ENCODE measurements around the gene ALDH1L1. TPM values are rescaled to one million over a fixed set of nuclear protein-coding genes. Genes with fewer than 3 reads are reported as not detected.
"Not testable (repeated sequence)": the region's sequence is repeated elsewhere in the genome, so short reads cannot be mapped to it uniquely, and the experiment has no call there.

The ALDH1L1 gene
- total RNA-seq, 2 donors from 2014 or later, result 0.18 to 0.34 TPM

DNA sequence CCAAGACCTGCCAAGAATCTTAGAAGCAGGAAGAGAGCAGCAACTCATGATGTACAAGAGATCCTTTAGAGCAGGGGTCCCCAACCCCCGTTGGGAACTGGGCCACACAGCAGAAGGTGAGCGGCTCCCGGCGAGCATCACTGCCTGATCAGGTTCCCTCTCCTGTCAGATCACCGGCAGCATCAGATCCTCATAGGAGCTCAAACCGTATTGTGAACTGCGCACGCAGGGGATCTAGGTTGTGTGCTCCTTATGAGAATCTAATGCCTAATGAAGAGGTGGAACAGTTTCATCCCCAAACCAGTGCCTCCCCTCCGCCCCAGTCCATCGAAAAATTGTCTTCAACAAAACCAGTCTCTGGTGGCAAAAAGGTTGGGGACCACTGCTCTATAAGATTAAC is 110.2 kb downstream of the ALDH1L1 start:
- Mint-ChIP-seq H3K36me3 (peaks cover 5 to 14% of the 10 kb centered on the region in 2 donors), H3K9me3 (peaks cover 7 to 9% of the 10 kb centered on the region in 2 donors), H3K27ac (no peak overlapping the region)
- ATAC-seq, result no peak
- DNase-seq (ENCODE audit: low spot score in 2 of 2), result no peak

DNA sequence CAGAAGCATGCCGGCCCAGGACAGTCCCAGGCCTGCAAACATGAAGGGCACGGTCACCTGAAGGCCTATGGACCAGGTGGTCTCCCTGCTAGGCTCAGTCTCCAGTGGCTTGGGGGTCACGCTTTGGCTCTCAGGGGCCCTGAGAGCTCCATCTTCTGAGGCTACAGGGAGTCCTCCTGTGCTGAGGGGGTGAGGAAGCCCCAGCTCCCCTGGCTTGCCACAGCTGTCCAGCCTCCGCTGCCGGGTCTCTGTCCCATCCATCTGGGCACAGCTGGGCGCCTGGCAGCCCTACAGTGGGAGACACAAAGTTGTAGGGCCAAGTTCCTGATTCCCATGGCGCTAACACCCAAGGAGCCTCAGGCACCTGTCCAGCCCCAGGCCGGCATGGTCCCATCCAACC is 112.4 kb downstream of the ALDH1L1 start:
- peaks cover 4% of the 10 kb centered on the region in 2 donors for H3K36me3 Mint-ChIP-seq
- H3K27ac Mint-ChIP-seq, result no peak overlapping the region
- DNase-seq (ENCODE audit: low spot score in 2 of 2) (no peak), ATAC-seq (no peak)
- peaks cover 3 to 8% of the 10 kb centered on the region in 2 donors for H3K9me3 Mint-ChIP-seq

DNA sequence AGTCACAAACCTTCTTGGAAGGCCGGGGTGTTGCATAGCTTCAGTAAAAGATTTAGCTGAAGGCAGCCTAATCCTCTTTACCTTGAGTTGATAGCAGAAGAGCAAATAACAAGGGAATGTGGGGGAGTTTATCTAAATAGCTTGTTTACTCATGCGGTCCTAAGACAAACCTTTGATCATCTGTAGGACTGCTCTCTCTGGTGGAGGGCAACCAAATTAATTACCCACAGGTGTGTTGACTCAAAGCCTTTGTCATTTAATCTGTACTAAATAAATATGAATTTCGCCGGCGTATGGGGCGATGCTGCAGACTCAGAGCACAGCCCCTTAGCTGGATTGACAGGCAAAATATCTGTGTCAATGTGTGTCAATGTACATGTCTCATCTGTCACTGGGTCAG is 113.7 kb downstream of the ALDH1L1 start:
- not testable (repeated sequence) for ATAC-seq; DNase-seq (ENCODE audit: low spot score in 2 of 2)

DNA sequence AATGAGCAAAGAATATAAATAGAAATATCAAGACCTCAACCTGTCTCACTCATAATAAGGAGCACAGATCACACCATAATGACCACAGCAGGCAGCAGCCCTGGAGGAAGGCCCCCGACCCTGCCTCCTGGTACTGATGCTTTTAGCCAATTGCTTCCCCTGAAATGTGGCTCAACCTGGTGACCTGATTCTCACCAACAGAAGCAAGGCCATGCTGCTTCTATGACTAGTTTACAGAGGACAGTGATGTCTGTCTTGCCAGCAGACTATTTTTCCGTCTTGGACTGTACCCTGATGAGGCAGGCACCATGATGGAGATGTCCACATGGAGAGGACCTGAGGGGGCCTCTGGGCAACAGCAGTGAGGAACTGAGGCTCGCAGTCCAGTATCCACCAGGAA is 114.5 kb downstream of the ALDH1L1 start:
- DNase-seq (ENCODE audit: low spot score in 2 of 2) (no peak), ATAC-seq (no peak)
- Mint-ChIP-seq H3K27ac (no peak overlapping the region), H3K9me3 (no peaks in the 10 kb centered on the region), H3K36me3 (no peaks in the 10 kb centered on the region)

More for the DNA sequence above, 113.7 kb downstream of the ALDH1L1 start:
- H3K9me3 Mint-ChIP-seq, H3K36me3 Mint-ChIP-seq, H3K27ac Mint-ChIP-seq: not testable (repeated sequence)

DNA sequence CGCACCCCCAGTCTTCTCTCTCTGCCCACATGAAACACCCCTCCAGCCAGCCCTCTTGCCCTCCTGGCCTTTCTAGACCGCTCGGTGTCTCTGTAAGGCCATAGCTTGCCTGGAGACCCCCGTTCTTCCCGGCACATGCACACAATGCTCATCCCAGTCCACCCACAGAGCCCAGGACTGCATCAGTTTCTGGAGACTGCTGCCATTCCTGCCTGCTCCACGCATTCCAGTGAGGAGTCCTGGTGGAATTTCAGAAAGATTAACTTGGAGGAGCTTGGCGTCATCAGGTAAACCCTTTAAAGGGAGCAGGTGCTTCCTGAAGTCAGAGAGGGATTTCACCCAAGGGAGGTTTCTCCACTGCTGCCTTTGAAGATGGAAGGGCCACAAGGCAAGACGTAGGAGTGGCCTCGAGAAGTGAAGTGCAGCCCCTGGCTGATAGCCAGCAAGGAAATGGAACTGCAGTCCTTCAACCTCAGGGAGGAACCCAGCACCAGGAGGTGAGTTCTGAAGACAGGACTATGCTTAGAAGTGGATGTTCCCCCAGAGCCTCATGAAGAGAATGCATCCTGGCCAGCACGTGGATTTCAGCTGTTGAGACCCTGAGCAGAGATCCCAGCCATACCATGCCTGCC is 115.6 kb downstream of the ALDH1L1 start:
- no peak for DNase-seq (ENCODE audit: low spot score in 2 of 2)
- ATAC-seq, result no peak
- Mint-ChIP-seq H3K36me3 (no peaks in the 10 kb centered on the region), H3K9me3 (no peaks in the 10 kb centered on the region), H3K27ac (no peak overlapping the region)

DNA sequence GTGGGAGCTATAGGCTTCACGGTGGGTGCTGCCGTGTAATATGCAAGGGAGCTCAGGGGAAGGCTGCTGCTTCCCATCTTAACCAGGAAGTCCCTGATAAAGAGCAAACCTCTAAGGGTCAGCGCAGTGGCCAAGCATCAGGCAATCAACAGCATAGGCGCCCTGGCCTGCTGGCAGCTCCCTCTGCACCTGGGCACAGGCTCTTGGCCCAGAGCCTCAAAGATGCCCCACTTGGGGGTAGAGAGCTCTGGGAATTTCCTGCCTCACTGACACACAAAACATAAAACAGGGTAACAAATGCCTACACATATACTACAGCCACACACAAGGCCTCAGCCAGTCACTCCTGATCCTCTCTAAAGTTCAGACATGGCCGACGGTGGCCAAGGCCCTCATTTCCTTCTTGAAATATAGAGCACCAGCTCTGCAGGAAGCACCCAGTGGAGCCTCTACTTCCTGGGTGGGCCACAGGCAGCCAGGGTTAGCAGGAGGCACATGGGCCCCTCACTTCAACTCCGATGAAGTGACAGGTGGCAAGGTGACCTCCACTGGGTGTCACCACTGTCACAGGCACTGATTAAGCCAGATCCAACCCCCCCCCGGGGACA is 116.9 kb downstream of the ALDH1L1 start:
- ATAC-seq (no peak), DNase-seq (ENCODE audit: low spot score in 2 of 2) (no peak)
- no peaks in the 10 kb centered on the region for H3K36me3 Mint-ChIP-seq
- H3K27ac Mint-ChIP-seq, result no peak overlapping the region
- no peaks in the 10 kb centered on the region for H3K9me3 Mint-ChIP-seq

DNA sequence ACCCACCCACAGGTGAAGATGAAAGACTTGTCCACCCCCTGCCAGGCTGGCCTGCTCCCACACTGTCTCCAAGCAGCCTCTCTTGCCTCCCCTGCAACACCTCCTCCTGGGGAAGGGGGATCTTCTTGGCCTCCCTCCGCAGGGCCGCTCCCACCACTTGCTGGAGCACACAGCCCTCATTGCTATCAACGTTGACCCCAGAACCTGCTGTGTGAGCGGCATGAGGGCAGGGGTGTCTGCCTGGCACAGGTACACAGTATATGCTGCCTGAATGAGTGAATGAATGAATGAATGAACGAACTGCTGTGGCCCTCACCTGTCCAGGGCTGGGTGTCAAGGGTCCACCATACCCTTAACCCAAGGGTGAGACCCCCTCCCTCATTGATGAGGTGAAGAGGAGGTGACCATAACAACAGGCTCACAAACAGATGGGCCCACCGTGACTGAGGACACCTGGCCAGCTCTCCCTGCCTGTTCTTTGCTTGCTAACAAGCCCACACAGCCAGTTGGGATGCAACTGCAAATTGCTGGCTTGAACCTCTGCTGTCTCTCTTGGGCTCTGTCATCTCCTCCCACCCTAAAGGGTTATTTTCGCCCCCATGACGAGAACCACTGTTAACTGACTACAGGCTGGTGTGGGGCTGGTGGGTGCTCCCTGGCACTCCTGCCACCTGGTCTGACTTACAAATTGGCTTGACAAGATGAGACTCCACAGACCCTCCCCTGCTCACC is 118.9 kb downstream of the ALDH1L1 start:
- no peaks in the 10 kb centered on the region for H3K9me3 Mint-ChIP-seq
- ATAC-seq (no peak), DNase-seq (ENCODE audit: low spot score in 2 of 2) (no peak)
- H3K36me3 Mint-ChIP-seq, result no peaks in the 10 kb centered on the region
- no peak overlapping the region for H3K27ac Mint-ChIP-seq

DNA sequence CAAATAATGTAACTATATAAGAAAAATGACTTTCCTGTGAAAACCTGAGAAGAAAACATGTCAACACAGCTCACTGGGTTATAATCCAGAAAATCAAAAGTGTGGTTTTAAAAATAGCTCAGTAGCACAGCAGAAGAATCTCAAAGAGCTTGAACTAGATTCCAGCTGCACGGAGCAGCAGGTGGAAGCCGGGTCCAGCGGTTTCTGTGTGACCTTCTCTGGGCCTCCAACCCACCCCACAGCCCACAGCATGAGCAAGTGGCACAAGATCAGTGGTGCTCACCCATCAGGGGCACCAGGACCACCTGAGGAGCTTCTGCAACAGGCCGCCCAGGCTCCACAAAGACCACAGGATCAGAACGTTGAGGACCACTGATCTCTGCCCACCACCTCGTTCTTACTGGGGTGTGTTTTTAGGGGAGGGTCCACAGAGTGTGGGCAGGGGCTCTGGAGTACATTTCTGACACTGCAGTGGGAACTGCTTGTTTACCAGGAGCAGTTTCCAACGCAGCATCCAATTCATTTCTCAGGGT is 119.7 kb downstream of the ALDH1L1 start:
- H3K27ac Mint-ChIP-seq, result no peak overlapping the region
- ATAC-seq (no peak), DNase-seq (ENCODE audit: low spot score in 2 of 2) (no peak)
- H3K36me3 Mint-ChIP-seq, result no peaks in the 10 kb centered on the region
- no peaks in the 10 kb centered on the region for H3K9me3 Mint-ChIP-seq

DNA sequence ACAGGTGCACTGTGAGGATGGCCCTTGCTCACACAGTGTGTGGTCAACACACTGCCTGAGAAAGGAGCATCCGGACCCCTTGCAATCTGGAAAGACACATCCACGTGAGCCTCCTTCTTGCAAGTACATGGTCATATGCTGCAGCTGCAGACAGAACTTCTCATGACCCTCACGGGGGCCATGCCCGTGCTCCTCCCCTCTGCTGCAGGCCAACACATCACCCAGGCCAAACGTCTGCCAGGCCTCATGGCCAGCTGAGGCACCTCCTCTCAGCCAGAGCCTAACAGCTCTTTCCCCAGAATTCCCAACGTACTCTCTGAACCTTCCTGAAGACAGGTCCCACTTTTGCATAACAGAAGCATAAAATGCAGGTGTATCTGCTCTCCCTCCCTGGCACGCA is 121.7 kb downstream of the ALDH1L1 start:
- Mint-ChIP-seq H3K36me3 (no peaks in the 10 kb centered on the region), H3K9me3 (no peaks in the 10 kb centered on the region), H3K27ac (no peak overlapping the region)
- DNase-seq (ENCODE audit: low spot score in 2 of 2) (no peak), ATAC-seq (no peak)

DNA sequence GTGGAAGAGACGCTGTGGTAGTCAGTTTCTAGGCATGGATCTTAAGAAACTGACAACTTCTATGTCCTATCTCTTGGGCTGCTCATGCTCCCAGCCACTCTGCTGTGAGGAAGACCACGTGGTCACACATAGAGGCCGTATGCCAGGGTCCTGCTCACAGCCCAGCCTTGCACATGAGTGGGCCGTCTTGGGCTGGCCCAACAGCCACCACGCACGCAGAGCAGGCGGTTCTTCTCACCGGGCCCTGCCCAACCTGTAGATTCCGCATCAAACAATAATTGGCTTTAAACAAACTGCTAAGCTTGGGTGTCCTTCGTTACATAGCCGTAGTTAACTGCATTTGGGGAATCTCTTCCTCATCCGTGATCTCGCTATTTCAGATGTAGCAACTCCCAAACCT is 122.5 kb downstream of the ALDH1L1 start:
- Mint-ChIP-seq H3K27ac (no peak overlapping the region), H3K36me3 (no peaks in the 10 kb centered on the region), H3K9me3 (no peaks in the 10 kb centered on the region)
- DNase-seq (ENCODE audit: low spot score in 2 of 2) (no peak), ATAC-seq (no peak)

DNA sequence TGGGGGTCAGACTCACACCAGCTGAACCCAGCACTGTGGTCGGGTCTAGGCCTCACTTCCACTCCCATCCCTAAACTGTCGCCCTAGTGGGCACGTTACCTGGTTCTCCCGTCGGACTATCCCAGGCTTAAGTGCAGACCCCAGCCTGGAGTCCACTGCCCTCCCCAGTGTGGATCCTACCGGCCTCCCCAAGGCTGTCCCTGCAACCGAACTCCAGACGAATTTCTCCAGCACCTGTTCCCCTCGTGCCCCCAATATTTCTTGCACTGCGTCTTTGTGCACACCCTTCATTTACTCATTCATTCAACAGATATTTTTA is 122.9 kb downstream of the ALDH1L1 start:
- DNase-seq (ENCODE audit: low spot score in 2 of 2) (no peak), ATAC-seq (no peak)
- Mint-ChIP-seq H3K36me3 (no peaks in the 10 kb centered on the region), H3K9me3 (no peaks in the 10 kb centered on the region), H3K27ac (no peak overlapping the region)

DNA sequence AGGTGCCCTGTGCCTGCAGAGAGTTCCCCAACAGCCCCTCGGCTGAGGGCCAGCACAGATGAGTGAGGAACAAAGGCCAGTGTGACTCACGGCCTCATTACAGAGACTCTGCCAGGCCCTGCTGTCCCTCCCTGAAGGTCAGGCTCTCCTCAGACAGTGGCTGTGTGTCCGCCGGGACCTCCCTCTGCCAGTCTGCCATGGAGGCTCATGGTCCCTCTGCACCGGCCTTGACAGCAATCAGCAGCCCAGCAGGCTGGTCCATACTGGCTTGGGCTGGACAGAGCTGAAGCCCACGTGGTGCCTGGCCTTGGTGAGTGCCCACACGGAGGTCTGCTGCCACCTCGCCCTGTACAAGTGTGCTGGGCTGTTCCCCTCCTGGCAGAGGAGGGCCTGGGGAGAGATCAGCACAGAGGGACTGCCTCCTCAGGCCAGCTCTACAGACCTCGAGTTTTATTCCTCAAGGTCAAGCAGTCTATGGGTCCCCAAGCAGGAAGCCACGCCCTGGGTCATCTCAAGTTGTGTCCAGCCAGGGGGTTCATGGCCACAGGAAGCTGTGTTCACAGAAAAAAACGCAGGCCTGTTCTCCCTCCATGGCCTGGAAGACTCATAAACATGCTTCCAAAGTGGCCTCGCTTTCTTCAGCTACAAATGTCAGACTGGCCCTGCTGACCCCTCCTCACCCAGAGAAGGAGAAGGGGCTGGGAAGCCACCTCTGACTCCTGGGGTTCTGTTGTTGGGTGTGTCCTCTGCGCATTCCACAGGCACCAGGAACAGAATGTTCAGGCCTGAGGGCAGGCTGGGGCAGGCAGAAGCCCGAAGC is 123.5 kb downstream of the ALDH1L1 start:
- no peaks in the 10 kb centered on the region for H3K36me3 Mint-ChIP-seq
- H3K9me3 Mint-ChIP-seq, result no peaks in the 10 kb centered on the region
- DNase-seq (ENCODE audit: low spot score in 2 of 2) (no peak), ATAC-seq (no peak)
- no peak overlapping the region for H3K27ac Mint-ChIP-seq

DNA sequence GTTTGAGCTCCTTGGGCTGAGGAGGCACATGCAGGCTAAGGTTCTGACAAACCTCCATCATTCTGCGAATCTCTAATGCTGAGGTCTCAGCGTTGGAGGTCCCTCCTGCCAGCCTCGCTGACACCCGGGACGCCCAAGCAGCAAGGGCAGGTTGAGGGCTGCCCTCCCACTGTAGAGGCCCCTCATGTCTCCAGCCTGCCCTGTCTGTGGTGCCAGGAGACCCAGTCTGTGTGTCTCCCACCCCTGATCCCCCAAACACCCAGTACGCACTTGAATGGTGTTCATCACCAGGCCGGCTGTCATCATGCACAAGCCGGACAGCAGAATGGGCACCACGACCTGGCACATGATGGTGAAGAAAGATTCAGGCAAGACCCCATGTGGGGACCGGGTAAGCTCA is 124.3 kb downstream of the ALDH1L1 start:
- ATAC-seq, result no peak
- no peaks in the 10 kb centered on the region for H3K36me3 Mint-ChIP-seq
- no peaks in the 10 kb centered on the region for H3K9me3 Mint-ChIP-seq
- no peak overlapping the region for H3K27ac Mint-ChIP-seq
- no peak for DNase-seq (ENCODE audit: low spot score in 2 of 2)

DNA sequence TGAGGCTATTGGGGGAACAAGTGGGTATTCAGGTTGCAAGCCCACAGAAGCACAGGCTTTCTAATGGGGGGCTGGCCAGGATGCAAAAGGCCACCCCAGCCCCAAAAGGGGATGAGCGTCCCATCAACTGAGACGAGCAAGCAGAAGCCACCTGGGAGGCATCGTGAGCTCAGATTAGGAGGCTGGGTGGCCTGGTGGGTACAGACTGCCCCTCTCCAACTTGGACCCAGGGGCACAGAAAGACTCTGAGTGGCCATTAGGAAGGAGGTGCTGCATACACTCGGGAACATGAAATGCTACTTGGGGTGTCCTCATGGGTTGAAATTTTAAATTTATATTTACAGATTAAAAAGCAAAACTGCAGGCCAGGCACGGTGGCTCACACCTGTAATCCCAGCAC is 125.5 kb downstream of the ALDH1L1 start:
- no peaks in the 10 kb centered on the region for H3K9me3 Mint-ChIP-seq
- peak overlapping the region in 1 of 2 donors; percentile 45 for H3K27ac Mint-ChIP-seq
- DNase-seq (ENCODE audit: low spot score in 2 of 2) (no peak), ATAC-seq (no peak)
- no peaks in the 10 kb centered on the region for H3K36me3 Mint-ChIP-seq

DNA sequence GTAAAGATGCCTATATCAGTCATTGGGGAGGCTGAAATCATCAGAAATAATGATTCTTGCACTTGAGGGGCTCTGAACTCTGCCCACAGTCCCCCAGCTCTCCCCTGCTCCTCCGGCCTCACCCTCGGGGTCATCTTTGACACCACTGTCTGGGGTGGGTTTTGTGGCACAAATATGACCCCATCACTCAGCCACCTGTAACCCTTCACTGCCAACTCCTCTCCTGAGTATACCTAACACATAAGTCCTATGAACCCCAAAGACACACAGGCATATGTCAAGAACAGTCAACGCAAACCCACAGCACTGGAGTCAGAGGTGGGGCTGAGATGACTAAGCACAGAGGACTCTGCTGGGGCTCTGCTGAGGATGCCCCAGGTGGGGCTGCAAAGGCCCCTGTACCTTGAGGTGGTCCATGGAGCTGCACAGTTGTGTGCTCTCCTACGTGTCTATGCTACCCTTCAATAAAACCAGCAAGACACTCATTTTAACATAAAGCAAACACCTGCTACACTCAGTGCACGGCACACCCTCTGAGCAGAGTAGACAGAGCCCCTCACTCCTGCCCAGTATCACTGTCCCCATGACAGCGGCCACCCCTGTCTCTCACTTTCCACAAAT is 126.3 kb downstream of the ALDH1L1 start:
- peak; percentile 57 to 61 for ATAC-seq
- DNase-seq (ENCODE audit: low spot score in 2 of 2), result no peak
- Mint-ChIP-seq H3K9me3 (no peaks in the 10 kb centered on the region), H3K36me3 (no peaks in the 10 kb centered on the region), H3K27ac (peak overlapping the region; percentile 10 to 44)
